Measurements from ENCODE around the gene TECPR1. TPM values are rescaled to one million over a fixed set of nuclear protein-coding genes. Genes with fewer than 3 reads are reported as not detected.

TECPR1 gene
- total and polyA plus RNA-seq, 2 experiments from 2014 or later, result 4.6 to 24.4 TPM

- Histone ChIP-seq H3K27me3 (ENCODE audit: insufficient read depth) (no peaks in the 10 kb centered on the region), H3K4me1 (ENCODE audit: insufficient read depth) (peaks cover 5% of the 10 kb centered on the region; the same call in 1 of the 2 replicates), H3K4me3 (no peak overlapping the region), H3F3A (replicated peaks; ENCODE audit: low read depth) (no peaks in the 10 kb centered on the region), H4K20me1 (replicated peaks; ENCODE audit: insufficient read depth) (no peaks in the 10 kb centered on the region), H3K36me3 (ENCODE audit: insufficient read depth) (no peaks in the 10 kb centered on the region), H2AFZ (no peak overlapping the region), H3K27ac (ENCODE audit: low read depth) (no peak overlapping the region), H3K79me2 (replicated peaks; ENCODE audit: insufficient read depth) (no peaks in the 10 kb centered on the region), H3K4me2 (no peak overlapping the region), H3K9me2 (ENCODE audit: insufficient read depth) (no peaks in the 10 kb centered on the region)
- DNase-seq (ENCODE audit: low spot score) (no peak), ATAC-seq (no peak)
- H3K36me3 Mint-ChIP-seq (ENCODE audit: low read depth), result no peaks in the 10 kb centered on the region
- H3K9me3 Mint-ChIP-seq, result no peaks in the 10 kb centered on the region
- H3K27ac Mint-ChIP-seq, result no peak overlapping the region
- TF ChIP-seq POLR2AphosphoS5 (IDR thresholded peaks at IDR 0.05; ENCODE audit: low read depth), result no peak
- TF ChIP-seq, protein P1, sequence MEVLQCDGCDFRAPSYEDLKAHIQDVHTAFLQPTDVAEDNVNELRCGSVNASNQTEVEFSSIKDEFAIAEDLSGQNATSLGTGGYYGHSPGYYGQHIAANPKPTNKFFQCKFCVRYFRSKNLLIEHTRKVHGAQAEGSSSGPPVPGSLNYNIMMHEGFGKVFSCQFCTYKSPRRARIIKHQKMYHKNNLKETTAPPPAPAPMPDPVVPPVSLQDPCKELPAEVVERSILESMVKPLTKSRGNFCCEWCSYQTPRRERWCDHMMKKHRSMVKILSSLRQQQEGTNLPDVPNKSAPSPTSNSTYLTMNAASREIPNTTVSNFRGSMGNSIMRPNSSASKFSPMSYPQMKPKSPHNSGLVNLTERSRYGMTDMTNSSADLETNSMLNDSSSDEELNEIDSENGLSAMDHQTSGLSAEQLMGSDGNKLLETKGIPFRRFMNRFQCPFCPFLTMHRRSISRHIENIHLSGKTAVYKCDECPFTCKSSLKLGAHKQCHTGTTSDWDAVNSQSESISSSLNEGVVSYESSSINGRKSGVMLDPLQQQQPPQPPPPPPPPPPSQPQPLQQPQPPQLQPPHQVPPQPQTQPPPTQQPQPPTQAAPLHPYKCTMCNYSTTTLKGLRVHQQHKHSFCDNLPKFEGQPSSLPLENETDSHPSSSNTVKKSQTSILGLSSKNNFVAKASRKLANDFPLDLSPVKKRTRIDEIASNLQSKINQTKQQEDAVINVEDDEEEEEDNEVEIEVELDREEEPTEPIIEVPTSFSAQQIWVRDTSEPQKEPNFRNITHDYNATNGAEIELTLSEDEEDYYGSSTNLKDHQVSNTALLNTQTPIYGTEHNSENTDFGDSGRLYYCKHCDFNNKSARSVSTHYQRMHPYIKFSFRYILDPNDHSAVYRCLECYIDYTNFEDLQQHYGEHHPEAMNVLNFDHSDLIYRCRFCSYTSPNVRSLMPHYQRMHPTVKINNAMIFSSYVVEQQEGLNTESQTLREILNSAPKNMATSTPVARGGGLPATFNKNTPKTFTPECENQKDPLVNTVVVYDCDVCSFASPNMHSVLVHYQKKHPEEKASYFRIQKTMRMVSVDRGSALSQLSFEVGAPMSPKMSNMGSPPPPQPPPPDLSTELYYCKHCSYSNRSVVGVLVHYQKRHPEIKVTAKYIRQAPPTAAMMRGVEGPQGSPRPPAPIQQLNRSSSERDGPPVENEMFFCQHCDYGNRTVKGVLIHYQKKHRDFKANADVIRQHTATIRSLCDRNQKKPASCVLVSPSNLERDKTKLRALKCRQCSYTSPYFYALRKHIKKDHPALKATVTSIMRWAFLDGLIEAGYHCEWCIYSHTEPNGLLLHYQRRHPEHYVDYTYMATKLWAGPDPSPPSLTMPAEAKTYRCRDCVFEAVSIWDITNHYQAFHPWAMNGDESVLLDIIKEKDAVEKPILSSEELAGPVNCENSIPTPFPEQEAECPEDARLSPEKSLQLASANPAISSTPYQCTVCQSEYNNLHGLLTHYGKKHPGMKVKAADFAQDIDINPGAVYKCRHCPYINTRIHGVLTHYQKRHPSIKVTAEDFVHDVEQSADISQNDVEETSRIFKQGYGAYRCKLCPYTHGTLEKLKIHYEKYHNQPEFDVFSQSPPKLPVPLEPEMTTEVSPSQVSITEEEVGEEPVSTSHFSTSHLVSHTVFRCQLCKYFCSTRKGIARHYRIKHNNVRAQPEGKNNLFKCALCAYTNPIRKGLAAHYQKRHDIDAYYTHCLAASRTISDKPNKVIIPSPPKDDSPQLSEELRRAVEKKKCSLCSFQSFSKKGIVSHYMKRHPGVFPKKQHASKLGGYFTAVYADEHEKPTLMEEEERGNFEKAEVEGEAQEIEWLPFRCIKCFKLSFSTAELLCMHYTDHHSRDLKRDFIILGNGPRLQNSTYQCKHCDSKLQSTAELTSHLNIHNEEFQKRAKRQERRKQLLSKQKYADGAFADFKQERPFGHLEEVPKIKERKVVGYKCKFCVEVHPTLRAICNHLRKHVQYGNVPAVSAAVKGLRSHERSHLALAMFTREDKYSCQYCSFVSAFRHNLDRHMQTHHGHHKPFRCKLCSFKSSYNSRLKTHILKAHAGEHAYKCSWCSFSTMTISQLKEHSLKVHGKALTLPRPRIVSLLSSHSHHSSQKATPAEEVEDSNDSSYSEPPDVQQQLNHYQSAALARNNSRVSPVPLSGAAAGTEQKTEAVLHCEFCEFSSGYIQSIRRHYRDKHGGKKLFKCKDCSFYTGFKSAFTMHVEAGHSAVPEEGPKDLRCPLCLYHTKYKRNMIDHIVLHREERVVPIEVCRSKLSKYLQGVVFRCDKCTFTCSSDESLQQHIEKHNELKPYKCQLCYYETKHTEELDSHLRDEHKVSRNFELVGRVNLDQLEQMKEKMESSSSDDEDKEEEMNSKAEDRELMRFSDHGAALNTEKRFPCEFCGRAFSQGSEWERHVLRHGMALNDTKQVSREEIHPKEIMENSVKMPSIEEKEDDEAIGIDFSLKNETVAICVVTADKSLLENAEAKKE (CRISPR knock-in tag; IDR thresholded peaks at IDR 0.05), result no peak
- TF ChIP-seq, protein P2, sequence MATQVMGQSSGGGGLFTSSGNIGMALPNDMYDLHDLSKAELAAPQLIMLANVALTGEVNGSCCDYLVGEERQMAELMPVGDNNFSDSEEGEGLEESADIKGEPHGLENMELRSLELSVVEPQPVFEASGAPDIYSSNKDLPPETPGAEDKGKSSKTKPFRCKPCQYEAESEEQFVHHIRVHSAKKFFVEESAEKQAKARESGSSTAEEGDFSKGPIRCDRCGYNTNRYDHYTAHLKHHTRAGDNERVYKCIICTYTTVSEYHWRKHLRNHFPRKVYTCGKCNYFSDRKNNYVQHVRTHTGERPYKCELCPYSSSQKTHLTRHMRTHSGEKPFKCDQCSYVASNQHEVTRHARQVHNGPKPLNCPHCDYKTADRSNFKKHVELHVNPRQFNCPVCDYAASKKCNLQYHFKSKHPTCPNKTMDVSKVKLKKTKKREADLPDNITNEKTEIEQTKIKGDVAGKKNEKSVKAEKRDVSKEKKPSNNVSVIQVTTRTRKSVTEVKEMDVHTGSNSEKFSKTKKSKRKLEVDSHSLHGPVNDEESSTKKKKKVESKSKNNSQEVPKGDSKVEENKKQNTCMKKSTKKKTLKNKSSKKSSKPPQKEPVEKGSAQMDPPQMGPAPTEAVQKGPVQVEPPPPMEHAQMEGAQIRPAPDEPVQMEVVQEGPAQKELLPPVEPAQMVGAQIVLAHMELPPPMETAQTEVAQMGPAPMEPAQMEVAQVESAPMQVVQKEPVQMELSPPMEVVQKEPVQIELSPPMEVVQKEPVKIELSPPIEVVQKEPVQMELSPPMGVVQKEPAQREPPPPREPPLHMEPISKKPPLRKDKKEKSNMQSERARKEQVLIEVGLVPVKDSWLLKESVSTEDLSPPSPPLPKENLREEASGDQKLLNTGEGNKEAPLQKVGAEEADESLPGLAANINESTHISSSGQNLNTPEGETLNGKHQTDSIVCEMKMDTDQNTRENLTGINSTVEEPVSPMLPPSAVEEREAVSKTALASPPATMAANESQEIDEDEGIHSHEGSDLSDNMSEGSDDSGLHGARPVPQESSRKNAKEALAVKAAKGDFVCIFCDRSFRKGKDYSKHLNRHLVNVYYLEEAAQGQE (IDR thresholded peaks at IDR 0.05; ENCODE audit: unreplicated experiment), result no peak
- TF ChIP-seq JUNB (IDR thresholded peaks at IDR 0.05; ENCODE audit: unreplicated experiment), result no peak
- no peak for TF ChIP-seq STAT1 (IDR thresholded peaks at IDR 0.05; ENCODE audit: unreplicated experiment)
- TF ChIP-seq, protein P3, sequence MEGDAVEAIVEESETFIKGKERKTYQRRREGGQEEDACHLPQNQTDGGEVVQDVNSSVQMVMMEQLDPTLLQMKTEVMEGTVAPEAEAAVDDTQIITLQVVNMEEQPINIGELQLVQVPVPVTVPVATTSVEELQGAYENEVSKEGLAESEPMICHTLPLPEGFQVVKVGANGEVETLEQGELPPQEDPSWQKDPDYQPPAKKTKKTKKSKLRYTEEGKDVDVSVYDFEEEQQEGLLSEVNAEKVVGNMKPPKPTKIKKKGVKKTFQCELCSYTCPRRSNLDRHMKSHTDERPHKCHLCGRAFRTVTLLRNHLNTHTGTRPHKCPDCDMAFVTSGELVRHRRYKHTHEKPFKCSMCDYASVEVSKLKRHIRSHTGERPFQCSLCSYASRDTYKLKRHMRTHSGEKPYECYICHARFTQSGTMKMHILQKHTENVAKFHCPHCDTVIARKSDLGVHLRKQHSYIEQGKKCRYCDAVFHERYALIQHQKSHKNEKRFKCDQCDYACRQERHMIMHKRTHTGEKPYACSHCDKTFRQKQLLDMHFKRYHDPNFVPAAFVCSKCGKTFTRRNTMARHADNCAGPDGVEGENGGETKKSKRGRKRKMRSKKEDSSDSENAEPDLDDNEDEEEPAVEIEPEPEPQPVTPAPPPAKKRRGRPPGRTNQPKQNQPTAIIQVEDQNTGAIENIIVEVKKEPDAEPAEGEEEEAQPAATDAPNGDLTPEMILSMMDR (conservative IDR thresholded peaks at IDR 0.05; ENCODE audit: low read depth in 2 of 2), result no peak
- TF ChIP-seq NANOG (IDR thresholded peaks at IDR 0.05; ENCODE audit: borderline replicate concordance), result no peak
- no peak for TF ChIP-seq ZNF331 (CRISPR knock-in tag; IDR thresholded peaks at IDR 0.05; ENCODE audit: low read depth)
- no peak for TF ChIP-seq ZNF114 (CRISPR knock-in tag; IDR thresholded peaks at IDR 0.05)
- no peak for TF ChIP-seq EZH2phosphoT487 (IDR thresholded peaks at IDR 0.05; ENCODE audit: unreplicated experiment)
- no peak for TF ChIP-seq CREB1 (CRISPR knock-in tag; IDR thresholded peaks at IDR 0.05; ENCODE audit: low read depth)
- TF ChIP-seq, protein P4, sequence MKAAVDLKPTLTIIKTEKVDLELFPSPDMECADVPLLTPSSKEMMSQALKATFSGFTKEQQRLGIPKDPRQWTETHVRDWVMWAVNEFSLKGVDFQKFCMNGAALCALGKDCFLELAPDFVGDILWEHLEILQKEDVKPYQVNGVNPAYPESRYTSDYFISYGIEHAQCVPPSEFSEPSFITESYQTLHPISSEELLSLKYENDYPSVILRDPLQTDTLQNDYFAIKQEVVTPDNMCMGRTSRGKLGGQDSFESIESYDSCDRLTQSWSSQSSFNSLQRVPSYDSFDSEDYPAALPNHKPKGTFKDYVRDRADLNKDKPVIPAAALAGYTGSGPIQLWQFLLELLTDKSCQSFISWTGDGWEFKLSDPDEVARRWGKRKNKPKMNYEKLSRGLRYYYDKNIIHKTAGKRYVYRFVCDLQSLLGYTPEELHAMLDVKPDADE (IDR thresholded peaks at IDR 0.05), result no peak
- no peak for TF ChIP-seq EZH2 (IDR thresholded peaks at IDR 0.05; ENCODE audit: low read depth, unreplicated experiment)
- no peak overlapping the region for H3K4me3 Mint-ChIP-seq
- peaks cover 4% of the 10 kb centered on the region for H3K27me3 Mint-ChIP-seq (ENCODE audit: insufficient read depth, low read depth, poor library complexity)
- H3K4me1 Mint-ChIP-seq, result peaks cover 8% of the 10 kb centered on the region
Observed at GRCh38 chr7:98214811-98215321, 37.2 kb downstream of the TECPR1 start.

Data from GM23338 (cell line).